Stimulated activated CD4-positive, alpha-beta T cell treated with anti-CD3 and anti-CD28 coated beads, Interleukin-15, amount 100 ng/mL, for 1 hour (primary cell): ENCODE measurements around the gene NR2C2.

Experiments used
- DNase-seq, 2 donors: peaks; one replicate each; pipeline ENCODE4 v3.0.0-alpha.2; 2020; ENCODE audit warnings: low read depth in 1 of 2, low spot score in 1 of 2

NR2C2 gene

DNA sequence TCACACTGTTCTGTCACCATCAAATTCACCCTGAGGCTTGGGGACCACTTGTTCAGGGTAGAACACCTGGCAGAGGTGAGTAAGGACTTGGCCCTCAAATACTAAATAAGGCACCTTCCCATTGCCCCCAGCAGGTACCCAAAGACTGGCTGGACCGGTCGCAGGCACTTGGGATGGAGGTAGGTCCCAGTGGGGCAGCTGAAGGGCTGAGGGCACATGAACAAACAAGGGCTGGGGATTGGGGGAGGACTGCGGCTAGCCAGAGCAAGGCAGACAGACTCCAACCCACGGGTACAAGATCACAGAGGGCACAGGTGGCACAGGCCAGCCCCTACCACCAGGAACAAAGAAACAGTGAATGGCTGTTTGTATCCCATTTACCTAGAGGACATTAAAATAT lies 115.9 kb downstream of the NR2C2 start:
- DNase-seq: no peak

- no peak for DNase-seq
These were observed 116.4 kb downstream of the NR2C2 start for GRCh38 chr3:15063656-15064286.

GRCh38 chr3:15064299-15064834 lies 117.0 kb downstream of the NR2C2 start:
- DNase-seq: no peak

- peak; percentile 80 for DNase-seq
These were observed 117.6 kb downstream of the NR2C2 start, which contains the start of gene MRPS25 for GRCh38 chr3:15064835-15065549. Gene MRPS25, minus strand, starts transcription at chr3:15065315. Its CDS starts 121 bp downstream, at chr3:15065194.

- DNase-seq: no peak
These were observed 118.2 kb downstream of the NR2C2 start for GRCh38 chr3:15065550-15066007.

DNA sequence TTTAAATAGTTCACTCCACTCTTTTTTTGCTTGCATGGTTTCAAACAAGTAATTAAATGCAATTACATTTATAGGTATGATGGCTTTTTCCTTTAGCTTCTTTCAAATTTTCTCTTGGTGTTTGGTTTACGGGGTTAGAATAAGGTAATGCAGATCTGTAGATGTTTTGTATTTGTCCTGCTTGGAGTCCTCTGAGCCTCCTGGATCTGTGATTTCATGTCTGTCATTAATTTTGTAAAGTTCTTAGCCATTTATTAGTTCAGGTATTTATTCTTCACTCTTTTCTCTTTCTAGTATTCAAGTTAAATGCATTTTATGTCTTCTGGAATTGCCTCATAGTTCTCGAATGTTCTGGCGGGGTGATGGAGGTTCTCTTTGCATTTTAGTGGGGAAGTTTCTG lies 119.1 kb downstream of the NR2C2 start:
- no peak for DNase-seq

DNA sequence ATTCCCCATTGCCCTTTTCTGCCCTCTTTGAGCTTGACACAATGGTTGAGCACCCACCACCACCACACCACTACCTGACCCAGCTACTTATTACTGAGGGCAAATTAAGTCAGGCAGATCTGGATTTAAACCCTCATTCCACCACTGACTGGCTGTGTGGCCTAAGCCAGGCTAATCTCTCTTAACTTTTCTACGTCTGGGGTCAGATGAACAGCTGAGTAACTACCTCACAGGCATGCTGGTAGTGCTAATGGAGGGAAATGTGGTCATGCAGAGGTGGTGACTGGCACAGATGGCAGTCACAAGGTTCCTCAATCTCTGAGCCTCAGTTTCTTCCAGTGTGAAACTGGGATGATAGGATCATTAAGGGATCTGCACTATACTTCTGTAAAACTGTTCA lies 122.1 kb downstream of the NR2C2 start:
- DNase-seq: no peak

DNA sequence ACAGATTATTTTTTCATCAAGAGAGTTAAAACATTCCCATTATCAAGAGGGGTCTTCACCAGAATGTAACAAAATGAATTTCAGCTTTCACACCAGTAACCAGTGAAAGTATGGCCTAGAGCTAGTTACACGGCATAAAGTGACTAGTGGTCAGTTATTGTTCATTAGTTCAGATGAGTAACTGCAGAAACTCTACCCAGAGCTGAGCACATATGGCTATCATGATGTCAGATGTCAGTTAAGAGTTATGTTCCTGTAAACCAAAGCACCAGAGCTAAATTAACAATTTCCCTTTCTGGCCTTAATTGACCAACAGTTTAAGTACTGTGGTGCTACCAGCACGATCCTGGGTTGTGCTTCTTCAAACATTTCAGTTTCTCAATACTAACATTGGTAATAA lies 124.3 kb downstream of the NR2C2 start:
- DNase-seq: no peak

GRCh38 chr3:15074500-15074899 lies 127.1 kb downstream of the NR2C2 start:
- DNase-seq: no peak

- DNase-seq: no peak
These were observed 131.7 kb downstream of the NR2C2 start for GRCh38 chr3:15079091-15079490.

DNA sequence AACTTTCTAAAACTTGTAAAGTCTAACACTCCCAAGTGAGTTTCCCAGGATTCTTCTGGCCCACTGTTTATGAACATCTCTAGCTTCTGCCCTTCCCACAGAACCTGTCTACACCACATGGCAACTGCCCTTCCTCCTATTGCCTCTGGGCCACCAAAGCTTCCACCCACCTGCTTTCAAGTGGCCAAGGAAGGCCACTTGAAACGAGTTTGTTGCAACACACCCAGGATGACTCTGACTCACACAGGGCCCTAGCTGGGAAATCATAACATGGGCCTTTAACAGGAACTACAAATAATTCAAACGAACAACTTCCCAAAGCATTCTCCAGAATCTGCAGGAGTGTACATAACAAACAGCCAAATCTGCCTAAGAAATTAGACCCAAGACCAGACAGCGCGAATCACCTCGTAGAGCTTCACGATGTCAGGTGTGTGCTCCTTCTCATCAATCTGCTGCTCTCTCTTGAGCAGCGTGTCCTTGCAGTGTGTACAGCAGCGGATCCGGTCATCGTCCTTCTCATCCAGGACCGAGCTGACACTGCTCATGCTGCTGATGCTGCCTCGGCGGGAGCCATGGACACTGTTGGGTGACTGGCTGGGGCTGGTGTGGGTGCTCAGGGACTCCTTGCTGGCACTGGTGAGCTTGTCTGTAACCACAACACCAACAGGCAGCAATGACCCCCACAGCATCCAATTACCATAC lies 134.7 kb downstream of the NR2C2 start:
- no peak for DNase-seq

DNA sequence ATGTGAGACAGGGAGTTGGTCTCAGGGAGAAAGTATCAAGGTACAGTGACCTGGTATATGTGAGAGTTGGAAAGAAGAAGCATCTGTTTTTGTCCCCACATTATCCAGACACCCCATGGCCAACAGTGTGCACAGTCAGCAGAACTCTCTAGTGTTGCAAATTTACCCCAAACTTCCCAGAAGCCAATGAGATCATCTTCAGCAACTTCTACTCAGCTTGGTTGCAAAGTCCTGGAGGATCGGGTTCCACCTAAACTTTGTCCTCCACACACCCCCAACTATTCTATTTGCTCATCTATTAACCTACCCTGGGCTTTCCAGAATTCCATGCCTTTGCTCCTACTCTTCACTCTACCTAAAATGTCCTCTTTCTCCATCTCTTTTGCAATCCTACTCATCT lies 135.9 kb downstream of the NR2C2 start:
- no peak for DNase-seq

- DNase-seq: no peak
These were observed 138.9 kb downstream of the NR2C2 start for GRCh38 chr3:15086263-15086662.

DNA sequence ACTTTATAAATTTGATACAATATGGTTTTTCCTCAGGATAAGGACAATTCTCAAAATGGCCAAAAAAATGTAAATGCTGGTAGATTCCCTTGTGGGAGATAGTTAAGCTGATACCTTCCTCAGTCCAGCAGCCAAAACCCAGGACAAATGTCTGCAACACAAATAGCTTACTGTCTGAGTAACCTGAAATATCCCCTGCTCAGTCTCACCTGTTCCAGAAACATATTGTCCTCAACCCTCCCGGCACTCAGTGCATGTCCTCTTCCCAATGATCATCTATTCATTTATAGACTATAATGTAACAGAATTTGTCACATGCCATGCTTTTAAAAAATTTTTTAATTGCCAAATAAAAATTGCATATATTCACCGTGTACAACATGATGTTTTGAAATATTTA lies 139.3 kb downstream of the NR2C2 start:
- no peak for DNase-seq

- DNase-seq: no peak
These were observed 141.8 kb downstream of the NR2C2 start for GRCh38 chr3:15089201-15089600.

DNA sequence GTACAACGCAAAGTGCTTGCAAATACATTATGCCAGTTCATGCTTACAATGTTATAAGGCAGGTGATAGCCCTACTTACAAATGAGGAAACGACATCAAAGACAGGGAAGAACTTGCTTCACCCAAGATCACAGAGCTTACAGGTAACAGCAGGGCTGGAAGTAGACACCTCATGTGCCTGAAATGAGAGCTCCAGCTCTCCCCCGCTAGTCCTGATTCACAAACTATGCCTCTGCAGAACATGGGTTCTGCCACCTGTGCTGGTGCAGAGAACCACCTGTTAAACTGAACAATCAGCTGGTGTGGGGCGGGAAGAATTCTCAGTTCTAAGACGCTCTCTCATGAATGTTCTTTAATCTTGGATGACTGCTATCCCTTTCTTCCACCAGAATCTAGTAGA lies 144.2 kb downstream of the NR2C2 start:
- no peak for DNase-seq

DNA sequence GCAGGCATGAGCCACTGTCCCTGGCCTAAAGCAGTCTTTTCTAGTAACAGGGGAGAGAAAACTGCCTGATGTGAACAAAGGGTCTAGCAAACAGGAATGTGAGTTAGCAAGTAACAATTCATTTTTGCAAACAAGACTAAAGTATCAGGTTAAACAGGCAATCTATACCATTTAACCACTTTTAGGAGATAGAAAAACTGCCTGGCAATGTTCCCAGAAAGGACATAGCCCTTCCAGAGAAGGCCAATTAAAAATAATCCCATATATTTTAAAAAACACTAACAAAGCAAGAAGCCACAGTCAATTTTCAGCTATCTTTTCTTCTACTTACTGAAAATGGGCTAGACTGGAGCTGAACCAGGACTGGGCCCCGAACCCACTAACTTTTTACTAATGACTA lies 145.3 kb downstream of the NR2C2 start:
- no peak for DNase-seq

DNA sequence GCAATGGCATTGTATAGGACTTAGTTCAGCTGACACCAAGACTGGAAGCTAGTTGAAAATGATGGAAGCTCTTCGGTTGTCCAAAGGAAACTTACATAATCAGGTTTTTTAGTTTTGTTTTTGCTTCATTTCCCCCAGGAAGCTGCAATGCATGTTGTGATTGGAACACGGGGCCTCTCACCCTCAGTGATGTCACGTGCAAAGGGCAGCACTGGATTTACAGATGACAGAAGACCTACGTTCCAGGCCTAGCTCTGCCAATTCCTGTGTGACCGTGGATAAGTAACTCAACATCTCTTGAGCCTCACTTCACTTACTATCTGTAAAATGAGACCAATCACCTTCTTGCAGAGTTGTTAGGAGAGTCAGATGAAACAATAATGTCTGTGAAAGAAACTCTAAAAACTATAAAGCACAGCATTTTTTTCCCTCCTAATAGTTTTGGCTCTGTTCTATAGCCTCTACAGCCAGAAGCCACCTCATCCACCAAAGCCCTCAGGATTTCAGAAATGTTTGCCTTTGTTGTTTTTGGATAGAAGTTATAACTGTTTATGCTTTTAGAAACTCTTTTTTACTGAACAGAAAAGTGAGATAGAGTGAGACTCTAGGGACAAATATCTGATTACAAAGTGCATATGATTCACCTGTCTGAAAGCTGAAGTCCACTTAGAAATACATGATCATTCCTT lies 146.9 kb downstream of the NR2C2 start:
- DNase-seq: no peak

DNA sequence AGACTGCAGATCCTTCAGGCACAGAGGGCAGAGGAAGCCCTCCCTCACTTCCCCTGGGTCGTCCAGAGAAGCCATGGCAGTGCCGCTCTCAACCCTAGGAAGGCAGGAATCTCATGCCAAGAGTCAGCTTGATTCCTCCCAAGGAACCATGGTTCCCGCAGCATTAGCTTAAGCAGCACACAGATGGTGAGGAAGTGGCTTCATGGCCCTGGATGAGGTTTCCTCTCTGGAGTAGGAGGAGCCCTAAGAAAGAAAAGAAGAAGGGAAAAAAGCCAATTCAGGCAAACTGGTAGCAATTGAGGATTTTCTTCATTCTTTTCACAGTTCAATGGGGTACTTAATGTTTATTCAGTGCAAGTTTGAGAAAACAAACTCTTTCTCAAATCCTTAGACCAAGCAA lies 148.7 kb downstream of the NR2C2 start:
- no peak for DNase-seq

DNA sequence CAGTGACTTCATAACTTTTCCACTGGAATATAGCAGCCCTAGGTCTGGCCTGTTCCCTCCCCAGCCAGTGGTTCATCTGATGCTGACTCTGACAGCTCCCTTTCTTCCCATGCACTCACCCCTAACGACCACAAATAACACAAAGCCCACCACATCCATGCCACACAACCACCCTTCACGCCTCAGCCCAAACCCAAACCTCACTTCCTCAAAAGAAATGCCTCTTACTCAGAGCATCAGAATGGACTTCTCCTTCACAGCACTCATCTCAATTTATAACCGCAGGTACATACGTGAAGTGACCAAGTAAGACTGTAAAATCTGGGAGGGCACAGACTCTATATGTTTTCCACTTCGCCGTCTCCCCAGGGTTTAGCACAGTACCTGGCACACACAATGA lies 150.5 kb downstream of the NR2C2 start:
- no peak for DNase-seq
